ENCODE measurements around the gene SUB1.
"Not testable (repeated sequence)": the region's sequence is repeated elsewhere in the genome, so short reads cannot be mapped to it uniquely, and the experiment has no call there.

DNA sequence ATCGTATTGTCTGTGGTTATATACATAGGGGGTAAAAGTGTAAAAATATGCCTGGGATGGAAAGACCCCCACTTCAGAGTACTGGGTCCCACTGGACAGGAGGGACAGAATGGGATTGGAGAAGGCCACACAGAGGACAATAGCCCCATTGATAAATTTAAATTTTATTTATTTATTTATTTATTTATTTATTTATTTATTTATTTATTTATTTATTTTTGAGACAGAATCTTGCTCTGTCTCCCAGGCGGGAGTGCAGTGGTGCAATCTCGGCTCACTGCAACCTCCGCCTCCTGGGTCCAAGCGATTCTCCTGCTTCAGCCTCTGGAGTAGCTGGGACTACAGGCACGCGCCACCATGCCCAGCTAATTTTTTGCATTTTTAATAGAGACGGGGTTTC, 47.7 kb downstream of the SUB1 start:
- TF ChIP-seq, protein P1, sequence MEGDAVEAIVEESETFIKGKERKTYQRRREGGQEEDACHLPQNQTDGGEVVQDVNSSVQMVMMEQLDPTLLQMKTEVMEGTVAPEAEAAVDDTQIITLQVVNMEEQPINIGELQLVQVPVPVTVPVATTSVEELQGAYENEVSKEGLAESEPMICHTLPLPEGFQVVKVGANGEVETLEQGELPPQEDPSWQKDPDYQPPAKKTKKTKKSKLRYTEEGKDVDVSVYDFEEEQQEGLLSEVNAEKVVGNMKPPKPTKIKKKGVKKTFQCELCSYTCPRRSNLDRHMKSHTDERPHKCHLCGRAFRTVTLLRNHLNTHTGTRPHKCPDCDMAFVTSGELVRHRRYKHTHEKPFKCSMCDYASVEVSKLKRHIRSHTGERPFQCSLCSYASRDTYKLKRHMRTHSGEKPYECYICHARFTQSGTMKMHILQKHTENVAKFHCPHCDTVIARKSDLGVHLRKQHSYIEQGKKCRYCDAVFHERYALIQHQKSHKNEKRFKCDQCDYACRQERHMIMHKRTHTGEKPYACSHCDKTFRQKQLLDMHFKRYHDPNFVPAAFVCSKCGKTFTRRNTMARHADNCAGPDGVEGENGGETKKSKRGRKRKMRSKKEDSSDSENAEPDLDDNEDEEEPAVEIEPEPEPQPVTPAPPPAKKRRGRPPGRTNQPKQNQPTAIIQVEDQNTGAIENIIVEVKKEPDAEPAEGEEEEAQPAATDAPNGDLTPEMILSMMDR (IDR thresholded peaks at IDR 0.05), result not testable (repeated sequence)
- not testable (repeated sequence) for TF ChIP-seq EP300, POLR2AphosphoS5, POLR2A (IDR thresholded peaks at IDR 0.05)
